Measurements from ENCODE around the gene SEMA3E.
"Not testable (repeated sequence)": the region's sequence is repeated elsewhere in the genome, so short reads cannot be mapped to it uniquely, and the experiment has no call there.

Gene SEMA3E

GRCh38 chr7:83559887-83560286, 89.1 kb downstream of the SEMA3E start:
- DNase-seq (ENCODE audit: low read depth in 2 of 2) = no peak

- DNase-seq (ENCODE audit: low read depth in 2 of 2) = not testable (repeated sequence)
Observed at GRCh38 chr7:83552556-83552955, 96.4 kb downstream of the SEMA3E start.

- DNase-seq (ENCODE audit: low read depth in 2 of 2) = no peak
Observed at GRCh38 chr7:83550100-83550499, 98.8 kb downstream of the SEMA3E start.

GRCh38 chr7:83548250-83548649, 100.7 kb downstream of the SEMA3E start:
- no peak for DNase-seq (ENCODE audit: low read depth in 2 of 2)

GRCh38 chr7:83547526-83547925, 101.4 kb downstream of the SEMA3E start:
- DNase-seq (ENCODE audit: low read depth in 2 of 2) = no peak

GRCh38 chr7:83546586-83546985, 102.4 kb downstream of the SEMA3E start:
- DNase-seq (ENCODE audit: low read depth in 2 of 2) = no peak

- DNase-seq (ENCODE audit: low read depth in 2 of 2) = no peak
Observed at GRCh38 chr7:83541187-83541960, 107.6 kb downstream of the SEMA3E start.

GRCh38 chr7:83534488-83534887, 114.5 kb downstream of the SEMA3E start:
- DNase-seq (ENCODE audit: low read depth in 2 of 2) = no peak

- no peak for DNase-seq (ENCODE audit: low read depth in 2 of 2)
Observed at GRCh38 chr7:83532219-83532618, 116.7 kb downstream of the SEMA3E start.

- DNase-seq (ENCODE audit: low read depth in 2 of 2) = no peak
Observed at GRCh38 chr7:83531766-83532165, 117.2 kb downstream of the SEMA3E start.

GRCh38 chr7:83528925-83529423, 120.0 kb downstream of the SEMA3E start:
- DNase-seq (ENCODE audit: low read depth in 2 of 2) = no peak

GRCh38 chr7:83524277-83525075, 124.5 kb downstream of the SEMA3E start:
- no peak for DNase-seq (ENCODE audit: low read depth in 2 of 2)

- DNase-seq (ENCODE audit: low read depth in 2 of 2) = no peak
Observed at GRCh38 chr7:83520726-83521125, 128.2 kb downstream of the SEMA3E start.

GRCh38 chr7:83519240-83519639, 129.7 kb downstream of the SEMA3E start:
- DNase-seq (ENCODE audit: low read depth in 2 of 2) = no peak

- no peak for DNase-seq (ENCODE audit: low read depth in 2 of 2)
Observed at GRCh38 chr7:83517035-83517700, 131.8 kb downstream of the SEMA3E start.

GRCh38 chr7:83514977-83515376, 134.0 kb downstream of the SEMA3E start:
- DNase-seq (ENCODE audit: low read depth in 2 of 2) = no peak

- DNase-seq (ENCODE audit: low read depth in 2 of 2) = no peak
Observed at GRCh38 chr7:83509255-83510021, 139.5 kb downstream of the SEMA3E start.

GRCh38 chr7:83504330-83504729, 144.6 kb downstream of the SEMA3E start:
- DNase-seq (ENCODE audit: low read depth in 2 of 2) = no peak

- DNase-seq (ENCODE audit: low read depth in 2 of 2) = no peak
Observed at GRCh38 chr7:83502636-83503035, 146.3 kb downstream of the SEMA3E start.

- no peak for DNase-seq (ENCODE audit: low read depth in 2 of 2)
Observed at GRCh38 chr7:83494683-83495082, 154.3 kb downstream of the SEMA3E start.

- DNase-seq (ENCODE audit: low read depth in 2 of 2) = no peak
Observed at GRCh38 chr7:83492802-83493201, 156.1 kb downstream of the SEMA3E start.

GRCh38 chr7:83487801-83488200, 161.1 kb downstream of the SEMA3E start:
- DNase-seq (ENCODE audit: low read depth in 2 of 2) = no peak

Data from stimulated activated CD8-positive, alpha-beta memory T cell treated with anti-CD3 and anti-CD28 coated beads, Interleukin-2, amount 100 ng/mL, for 48 hours (primary cell).